PC-9 (cell line): ENCODE data around the gene ABCD4. TPM values are rescaled to one million over a fixed set of nuclear protein-coding genes. Genes with fewer than 3 reads are reported as not detected.
A peak's percentile ranks its signal among the peaks of the same experiment; 100 is the strongest.

Experiments used
- BruUV-seq: library from RNA; stranded (reverse); fragments of 400-500 nt; replicated peaks from 2 replicates; lab custom pipeline; 2021; lab: Mats Ljungman, UMichigan
- CTCF ChIA-PET: fragments of 300-600 bp; sonication (Branson Sonifier 250); formaldehyde crosslinking; loops from one replicate; lab custom pipeline; 2022; ENCODE audit warnings: antibody characterized with exemption; lab: Charles Lee
- POLR2A ChIA-PET: fragments of 300-600 bp; sonication (Branson Sonifier 250); formaldehyde crosslinking; loops from one replicate; lab custom pipeline; 2022; ENCODE audit warnings: antibody characterized with exemption; ENCODE audit not compliant: unreplicated experiment; lab: Charles Lee
- DNase-seq, 2 experiments: peaks; one replicate each; pipeline versions ENCODE4 v3.0.0 to v3.0.0-alpha.2; 2015 to 2022; ENCODE audit warnings: mixed read lengths in 1 of 2
- H2AFZ ChIP-seq: fragments of 200-600 bp; sonication (generic); 2 replicates; pipeline ENCODE4 v1.8.1; 2017; ENCODE audit warnings: antibody characterized with exemption
- H3F3A ChIP-seq: fragments of 200-600 bp; sonication (generic); 2 replicates; pipeline ENCODE4 v1.8.1; 2017; ENCODE audit warnings: antibody characterized with exemption, mild to moderate bottlenecking, low read depth; ENCODE audit not compliant: insufficient read depth
- H3K27ac ChIP-seq: fragments of 200-600 bp; sonication (generic); 2 replicates; pipeline ENCODE4 v1.6.1; 2016; ENCODE audit warnings: mixed run types
- H3K27me3 ChIP-seq: fragments of 200-600 bp; sonication (generic); 2 replicates; pipeline ENCODE4 v1.6.1; 2016; ENCODE audit warnings: low read depth, mixed run types; ENCODE audit not compliant: insufficient read depth
- H3K36me3 ChIP-seq: fragments of 200-600 bp; sonication (generic); 2 replicates; pipeline ENCODE4 v1.6.1; 2016; ENCODE audit warnings: low read depth, mixed run types
- H3K4me1 ChIP-seq: fragments of 200-600 bp; sonication (generic); replicated peaks from 2 replicates; pipeline ENCODE4 v1.6.1; 2016; ENCODE audit warnings: mixed run types; ENCODE audit not compliant: insufficient read depth
- H3K4me2 ChIP-seq: fragments of 200-600 bp; sonication (generic); 2 replicates; pipeline ENCODE4 v1.6.1; 2017; ENCODE audit warnings: mixed run types
- H3K4me3 ChIP-seq: fragments of 200-600 bp; sonication (generic); 2 replicates; pipeline ENCODE4 v1.6.1; 2016; ENCODE audit warnings: mixed run types
- H3K79me2 ChIP-seq: fragments of 200-600 bp; sonication (generic); 2 replicates; pipeline ENCODE4 v1.6.1; 2017; ENCODE audit warnings: low read depth, mixed run types
- H3K9me2 ChIP-seq: fragments of 200-600 bp; sonication (generic); 2 replicates; pipeline ENCODE4 v1.8.1; 2017; ENCODE audit warnings: mild to moderate bottlenecking; ENCODE audit not compliant: insufficient read depth
- H3K9me3 ChIP-seq: fragments of 200-600 bp; sonication (generic); 2 replicates; pipeline ENCODE4 v1.8.1; 2016; ENCODE audit warnings: low read depth; ENCODE audit not compliant: insufficient read depth
- H4K20me1 ChIP-seq: fragments of 200-600 bp; sonication (generic); 2 replicates; pipeline ENCODE4 v1.8.1; 2017; ENCODE audit not compliant: insufficient read depth
- EZH2 ChIP-seq: fragments of 200-600 bp; sonication (generic); IDR thresholded peaks from 2 replicates; pipeline ENCODE4 v1.8.0; 2017; ENCODE audit warnings: antibody characterized with exemption, low read depth
- intact Hi-C: fragments of 100-400 bp; cut with micrococcal nuclease; formaldehyde crosslinking; loops from one replicate; pipeline ENCODE4 v1.10.0; 2022; ENCODE audit not compliant: unreplicated experiment
- total RNA-seq: library from RNA; stranded (reverse); gene quantifications from 2 replicates; pipeline ENCODE4 v1.2.3, GENCODE V29; 2021
- TF ChIP-seq, protein P1 (sequence below): fragments of 200-600 bp; sonication (generic); conservative IDR thresholded peaks from 2 replicates; pipeline ENCODE4 v1.6.1; 2017; ENCODE audit warnings: mixed run types, antibody characterized with exemption, mild to moderate bottlenecking, moderate library complexity

ABCD4 gene
- total RNA-seq, 1 experiment from 2014 or later: 150 TPM

DNA sequence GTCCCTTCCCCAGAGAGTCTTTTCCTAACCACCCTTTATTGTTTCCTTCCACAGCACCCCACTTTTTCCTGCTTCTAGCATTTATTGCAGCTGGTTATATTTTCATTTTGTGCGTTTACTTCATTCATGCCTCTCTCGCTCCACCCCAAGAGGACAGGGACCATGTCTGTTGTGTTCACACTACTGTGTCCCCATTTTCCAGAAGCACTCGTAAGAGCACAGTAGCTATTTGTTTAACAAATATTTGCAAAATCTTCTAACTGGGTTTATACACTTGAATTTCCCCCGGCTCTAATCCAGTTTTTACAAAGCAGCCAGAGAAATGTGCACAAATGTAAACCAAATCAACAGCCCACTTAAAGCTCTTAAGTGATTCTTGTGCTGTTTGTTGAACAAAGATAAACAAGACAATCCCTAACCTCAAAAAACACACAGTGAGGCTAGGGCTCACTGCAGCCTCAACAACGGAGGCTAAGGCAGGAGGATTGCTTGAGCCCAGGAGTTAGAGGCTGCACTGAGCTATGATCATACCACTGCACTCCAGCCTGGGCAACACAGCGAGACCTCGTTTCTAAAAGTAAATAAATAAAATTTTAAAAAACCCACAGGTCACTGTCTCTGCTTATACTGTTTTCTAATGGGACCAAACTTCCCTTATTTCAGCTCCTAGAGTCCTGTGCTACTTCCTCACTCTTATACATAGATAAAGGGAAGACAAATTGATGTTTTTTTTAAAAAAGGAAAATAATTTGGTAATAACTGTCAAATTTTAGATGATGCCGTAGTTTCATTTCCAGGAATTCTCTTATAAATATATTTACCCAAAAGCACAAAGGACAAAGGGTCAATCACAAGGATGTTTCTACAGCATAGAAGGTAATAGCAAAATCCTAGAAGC, 6.6 kb upstream of the ABCD4 start:
- POLR2A ChIA-PET: no interaction called here
- intact Hi-C loops: no loop called here

DNA sequence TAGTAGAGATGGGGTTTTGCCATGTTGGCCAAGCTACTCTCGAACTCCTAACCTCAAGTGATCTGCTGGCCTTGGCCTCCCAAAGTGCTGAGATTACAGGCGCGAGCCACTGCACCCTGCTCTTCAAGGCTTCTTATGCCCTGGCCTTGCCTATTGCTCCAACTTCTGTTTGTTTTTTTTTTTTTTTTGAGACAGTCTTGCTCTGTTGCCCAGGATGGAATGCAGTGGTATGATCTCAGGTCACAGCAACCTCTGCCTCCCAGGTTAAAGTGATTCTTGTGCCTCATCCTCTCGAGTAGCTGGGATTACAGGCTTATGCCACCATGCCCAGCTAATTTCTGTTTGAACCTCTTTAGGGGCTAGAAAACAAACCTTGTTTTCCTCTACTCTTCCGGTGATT, 6.0 kb upstream of the ABCD4 start:
- Histone ChIP-seq H3K27me3 (no peaks in the 10 kb centered on the region), H3K27ac (no peak overlapping the region), H3K4me1 (peaks cover 4% of the 10 kb centered on the region; the same call in 1 of the 2 replicates), H3K9me2 (no peaks in the 10 kb centered on the region), H4K20me1 (no peaks in the 10 kb centered on the region), H2AFZ (no peak overlapping the region), H3F3A (no peaks in the 10 kb centered on the region), H3K9me3 (no peaks in the 10 kb centered on the region), H3K4me2 (no peak overlapping the region), H3K79me2 (no peaks in the 10 kb centered on the region), H3K36me3 (no peaks in the 10 kb centered on the region), H3K4me3 (no peak overlapping the region)
- TF ChIP-seq EZH2: no peak
- TF ChIP-seq, protein P1, sequence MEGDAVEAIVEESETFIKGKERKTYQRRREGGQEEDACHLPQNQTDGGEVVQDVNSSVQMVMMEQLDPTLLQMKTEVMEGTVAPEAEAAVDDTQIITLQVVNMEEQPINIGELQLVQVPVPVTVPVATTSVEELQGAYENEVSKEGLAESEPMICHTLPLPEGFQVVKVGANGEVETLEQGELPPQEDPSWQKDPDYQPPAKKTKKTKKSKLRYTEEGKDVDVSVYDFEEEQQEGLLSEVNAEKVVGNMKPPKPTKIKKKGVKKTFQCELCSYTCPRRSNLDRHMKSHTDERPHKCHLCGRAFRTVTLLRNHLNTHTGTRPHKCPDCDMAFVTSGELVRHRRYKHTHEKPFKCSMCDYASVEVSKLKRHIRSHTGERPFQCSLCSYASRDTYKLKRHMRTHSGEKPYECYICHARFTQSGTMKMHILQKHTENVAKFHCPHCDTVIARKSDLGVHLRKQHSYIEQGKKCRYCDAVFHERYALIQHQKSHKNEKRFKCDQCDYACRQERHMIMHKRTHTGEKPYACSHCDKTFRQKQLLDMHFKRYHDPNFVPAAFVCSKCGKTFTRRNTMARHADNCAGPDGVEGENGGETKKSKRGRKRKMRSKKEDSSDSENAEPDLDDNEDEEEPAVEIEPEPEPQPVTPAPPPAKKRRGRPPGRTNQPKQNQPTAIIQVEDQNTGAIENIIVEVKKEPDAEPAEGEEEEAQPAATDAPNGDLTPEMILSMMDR: no peak
- CTCF ChIA-PET: interaction anchor here (0.6 kb wide), 2 partner anchors 41 to 715 kb away, joined by 3 read pairs; no protein-coding TSS in a partner anchor
- POLR2A ChIA-PET: no interaction called here
- intact Hi-C loops: no loop called here
- BruUV-seq: no TSS peak
- DNase-seq: no peak

More for the DNA sequence above, 6.6 kb upstream of the ABCD4 start:
- no peak overlapping the region for H3K4me3 ChIP-seq
- H3K4me2 ChIP-seq: no peak overlapping the region
- no peaks in the 10 kb centered on the region for H3K9me2 ChIP-seq
- no peak overlapping the region for H3K27ac ChIP-seq
- TF ChIP-seq EZH2: no peak
- TF ChIP-seq, protein P1: no peak
- H3K4me1 ChIP-seq: 0 out of 2 replicates have a peak, but pooled peaks cover 5% of the 10 kb centered on the region
- no peaks in the 10 kb centered on the region for H3F3A ChIP-seq
- CTCF ChIA-PET: interaction anchor here (0.6 kb wide), 3 partner anchors 40 to 714 kb away, joined by 3 to 6 read pairs (median 3); no protein-coding TSS in a partner anchor
- H2AFZ ChIP-seq: no peak overlapping the region
- no peak for DNase-seq
- H3K27me3 ChIP-seq: no peaks in the 10 kb centered on the region
- H3K36me3 ChIP-seq: no peaks in the 10 kb centered on the region
- BruUV-seq: no TSS peak
- no peaks in the 10 kb centered on the region for H3K79me2 ChIP-seq
- H4K20me1 ChIP-seq: no peaks in the 10 kb centered on the region
- no peaks in the 10 kb centered on the region for H3K9me3 ChIP-seq

DNA sequence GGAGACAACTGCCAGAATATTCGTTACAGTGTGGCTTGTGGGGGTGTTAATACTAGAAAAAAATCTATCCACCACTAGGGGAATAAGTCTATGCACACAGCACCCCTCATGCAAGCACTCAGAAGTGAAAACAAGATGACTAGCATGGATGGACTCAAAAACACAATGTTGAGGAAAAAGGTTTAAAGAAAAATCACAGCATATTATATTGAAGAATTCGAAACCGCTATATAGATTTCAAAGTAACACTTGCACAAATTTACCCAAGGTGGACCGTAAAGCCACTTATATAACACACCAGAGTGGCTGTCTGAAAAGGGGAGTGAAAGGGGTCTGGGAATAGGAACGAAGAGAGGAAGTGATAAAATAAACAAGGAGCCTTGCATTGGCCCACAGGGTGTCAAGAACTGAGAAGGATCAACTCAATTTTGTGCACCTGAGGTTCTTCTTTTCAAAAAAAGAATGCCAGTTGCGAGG, 544 bp downstream of the ABCD4 start:
- H3K4me2 ChIP-seq: peak overlapping the region; percentile 72
- H3K27me3 ChIP-seq: no peaks in the 10 kb centered on the region
- ChIA-PET CTCF (interaction anchor here (0.5 to 1.6 kb wide), 9 partner anchors 11 to 604 kb away, joined by 3 to 8 read pairs (median 3); no protein-coding TSS in a partner anchor), POLR2A (interaction anchor here (0.6 to 1.0 kb wide), 8 partner anchors 27 to 661 kb away, joined by 3 to 9 read pairs (median 4); no protein-coding TSS in a partner anchor)
- DNase-seq: peak; percentile 36 to 64
- H4K20me1 ChIP-seq: peaks cover 14% of the 10 kb centered on the region; the same call in 1 of the 2 replicates
- TF ChIP-seq EZH2: no peak
- TF ChIP-seq, protein P1: peak; percentile 67
- peak overlapping the region; percentile 98 for H2AFZ ChIP-seq
- no peaks in the 10 kb centered on the region; the same call in 1 of the 2 replicates for H3F3A ChIP-seq
- H3K4me1 ChIP-seq: peaks cover 16% of the 10 kb centered on the region
- peaks cover 21% of the 10 kb centered on the region for H3K36me3 ChIP-seq
- intact Hi-C loops: loop anchor here (2.0 kb wide), 1 partner anchor 461 kb away; the partner anchor contains the start of gene YLPM1
- H3K9me3 ChIP-seq: no peaks in the 10 kb centered on the region
- peak overlapping the region; percentile 35 for H3K27ac ChIP-seq
- peaks cover 45% of the 10 kb centered on the region for H3K79me2 ChIP-seq
- BruUV-seq: no TSS peak
- peak overlapping the region; percentile 61 for H3K4me3 ChIP-seq
- no peaks in the 10 kb centered on the region for H3K9me2 ChIP-seq
